HEK293 (cell line): ENCODE measurements around the gene GPR162.
A peak's percentile ranks its signal among the peaks of the same experiment; 100 is the strongest.

Experiments used
- FEZF1 ChIP-seq: fragments of 450-650 bp; formaldehyde crosslinking; IDR thresholded peaks from 2 replicates; pipeline ENCODE4 v1.5.1; 2016; ENCODE audit warnings: missing biosample characterization, missing genetic modification characterization
- GLIS1 ChIP-seq: fragments of 450-650 bp; formaldehyde crosslinking; IDR thresholded peaks from 2 replicates; pipeline ENCODE4 v1.5.1; 2016; ENCODE audit warnings: missing biosample characterization, missing genetic modification characterization
- IKZF3 ChIP-seq: fragments of 450-650 bp; IDR thresholded peaks from 2 replicates; pipeline ENCODE4 v1.5.0; 2018; ENCODE audit warnings: missing biosample characterization, mild to moderate bottlenecking, missing genetic modification characterization, moderate library complexity
- MZF1 ChIP-seq: fragments of 450-650 bp; formaldehyde crosslinking; IDR thresholded peaks from 2 replicates; pipeline ENCODE4 v1.5.1; 2017; ENCODE audit warnings: missing biosample characterization, missing genetic modification characterization, borderline replicate concordance
- OSR2 ChIP-seq: fragments of 450-650 bp; formaldehyde crosslinking; IDR thresholded peaks from 2 replicates; pipeline ENCODE4 v1.5.1; 2016; ENCODE audit warnings: missing biosample characterization, missing genetic modification characterization
- PRDM1 ChIP-seq: fragments of 450-650 bp; formaldehyde crosslinking; IDR thresholded peaks from 2 replicates; pipeline ENCODE4; 2016; ENCODE audit warnings: missing biosample characterization, missing genetic modification characterization
- SP3 ChIP-seq: fragments of 450-650 bp; formaldehyde crosslinking; IDR thresholded peaks from 2 replicates; pipeline ENCODE4 v1.5.1; 2016; ENCODE audit warnings: missing biosample characterization, missing genetic modification characterization
- TRIM28 ChIP-seq: IDR thresholded peaks from 2 replicates; pipeline ENCODE4 v1.6.1; 2011; ENCODE audit warnings: low read length, control low read depth, borderline replicate concordance
- WT1 ChIP-seq: fragments of 450-650 bp; formaldehyde crosslinking; IDR thresholded peaks from 2 replicates; pipeline ENCODE4 v1.5.1; 2016; ENCODE audit warnings: missing biosample characterization, missing genetic modification characterization
- ZBTB20 ChIP-seq: fragments of 450-650 bp; formaldehyde crosslinking; IDR thresholded peaks from 2 replicates; pipeline ENCODE4 v1.5.1; 2016; ENCODE audit warnings: missing biosample characterization, missing genetic modification characterization
- ZNF146 ChIP-seq: fragments of 450-650 bp; formaldehyde crosslinking; IDR thresholded peaks from 2 replicates; pipeline ENCODE4 v1.5.1; 2016; ENCODE audit warnings: missing biosample characterization, missing genetic modification characterization
- ZNF2 ChIP-seq: fragments of 450-650 bp; formaldehyde crosslinking; IDR thresholded peaks from 2 replicates; pipeline ENCODE4 v1.5.1; 2016; ENCODE audit warnings: missing biosample characterization, missing genetic modification characterization
- ZNF394 ChIP-seq: fragments of 450-650 bp; formaldehyde crosslinking; IDR thresholded peaks from 2 replicates; pipeline ENCODE4 v1.5.1; 2016; ENCODE audit warnings: missing biosample characterization, missing genetic modification characterization, mild to moderate bottlenecking, moderate library complexity, borderline replicate concordance
- ZNF600 ChIP-seq: fragments of 450-650 bp; formaldehyde crosslinking; IDR thresholded peaks from 2 replicates; pipeline ENCODE4 v1.5.1; 2016; ENCODE audit warnings: missing biosample characterization, missing genetic modification characterization
- ZNF621 ChIP-seq: fragments of 450-650 bp; formaldehyde crosslinking; IDR thresholded peaks from 2 replicates; pipeline ENCODE4 v1.5.1; 2017; ENCODE audit warnings: missing biosample characterization, missing genetic modification characterization
- ZNF670 ChIP-seq: fragments of 450-650 bp; formaldehyde crosslinking; IDR thresholded peaks from 2 replicates; pipeline ENCODE4 v1.5.1; 2016; ENCODE audit warnings: missing biosample characterization, missing genetic modification characterization, low read depth
- ZNF76 ChIP-seq: fragments of 450-650 bp; formaldehyde crosslinking; IDR thresholded peaks from 2 replicates; pipeline ENCODE4; 2016; ENCODE audit warnings: low read depth, missing biosample characterization, missing genetic modification characterization, borderline replicate concordance
- ZNF791 ChIP-seq: fragments of 450-650 bp; formaldehyde crosslinking; IDR thresholded peaks from 2 replicates; pipeline ENCODE4 v1.5.1; 2016; ENCODE audit warnings: missing biosample characterization, missing genetic modification characterization
- ZNF843 ChIP-seq: fragments of 450-650 bp; formaldehyde crosslinking; IDR thresholded peaks from 2 replicates; pipeline ENCODE4 v1.5.1; 2016; ENCODE audit warnings: missing biosample characterization, missing genetic modification characterization
- TF ChIP-seq, protein P1 (sequence below): fragments of 450-650 bp; formaldehyde crosslinking; IDR thresholded peaks from 2 replicates; pipeline ENCODE4 v1.5.1; 2016; ENCODE audit warnings: missing biosample characterization, missing genetic modification characterization
- TF ChIP-seq, protein P2 (sequence below): fragments of 450-650 bp; formaldehyde crosslinking; IDR thresholded peaks from 2 replicates; pipeline ENCODE4 v1.5.1; 2017; ENCODE audit warnings: missing biosample characterization, missing genetic modification characterization
- TF ChIP-seq, protein P3 (sequence below): fragments of 450-650 bp; formaldehyde crosslinking; IDR thresholded peaks from 2 replicates; pipeline ENCODE4 v1.5.1; 2017; ENCODE audit warnings: missing biosample characterization, mild to moderate bottlenecking, missing genetic modification characterization, moderate library complexity
- TF ChIP-seq, protein P4 (sequence below): fragments of 450-650 bp; formaldehyde crosslinking; IDR thresholded peaks from 2 replicates; pipeline ENCODE4 v1.5.1; 2016; ENCODE audit warnings: missing biosample characterization, missing genetic modification characterization
- TF ChIP-seq, protein P5 (sequence below): fragments of 450-650 bp; formaldehyde crosslinking; IDR thresholded peaks from 2 replicates; pipeline ENCODE4 v1.5.1; 2016; ENCODE audit warnings: missing biosample characterization, missing genetic modification characterization
- TF ChIP-seq, protein P6 (sequence below): fragments of 450-650 bp; formaldehyde crosslinking; IDR thresholded peaks from 2 replicates; pipeline ENCODE4 v1.5.1; 2016; ENCODE audit warnings: missing biosample characterization, missing genetic modification characterization
- TF ChIP-seq, protein P7 (sequence below): fragments of 450-650 bp; formaldehyde crosslinking; optimal IDR thresholded peaks from 2 replicates; pipeline ENCODE3; 2016; ENCODE audit warnings: missing biosample characterization, mild to moderate bottlenecking, missing genetic modification characterization

GPR162 gene

DNA sequence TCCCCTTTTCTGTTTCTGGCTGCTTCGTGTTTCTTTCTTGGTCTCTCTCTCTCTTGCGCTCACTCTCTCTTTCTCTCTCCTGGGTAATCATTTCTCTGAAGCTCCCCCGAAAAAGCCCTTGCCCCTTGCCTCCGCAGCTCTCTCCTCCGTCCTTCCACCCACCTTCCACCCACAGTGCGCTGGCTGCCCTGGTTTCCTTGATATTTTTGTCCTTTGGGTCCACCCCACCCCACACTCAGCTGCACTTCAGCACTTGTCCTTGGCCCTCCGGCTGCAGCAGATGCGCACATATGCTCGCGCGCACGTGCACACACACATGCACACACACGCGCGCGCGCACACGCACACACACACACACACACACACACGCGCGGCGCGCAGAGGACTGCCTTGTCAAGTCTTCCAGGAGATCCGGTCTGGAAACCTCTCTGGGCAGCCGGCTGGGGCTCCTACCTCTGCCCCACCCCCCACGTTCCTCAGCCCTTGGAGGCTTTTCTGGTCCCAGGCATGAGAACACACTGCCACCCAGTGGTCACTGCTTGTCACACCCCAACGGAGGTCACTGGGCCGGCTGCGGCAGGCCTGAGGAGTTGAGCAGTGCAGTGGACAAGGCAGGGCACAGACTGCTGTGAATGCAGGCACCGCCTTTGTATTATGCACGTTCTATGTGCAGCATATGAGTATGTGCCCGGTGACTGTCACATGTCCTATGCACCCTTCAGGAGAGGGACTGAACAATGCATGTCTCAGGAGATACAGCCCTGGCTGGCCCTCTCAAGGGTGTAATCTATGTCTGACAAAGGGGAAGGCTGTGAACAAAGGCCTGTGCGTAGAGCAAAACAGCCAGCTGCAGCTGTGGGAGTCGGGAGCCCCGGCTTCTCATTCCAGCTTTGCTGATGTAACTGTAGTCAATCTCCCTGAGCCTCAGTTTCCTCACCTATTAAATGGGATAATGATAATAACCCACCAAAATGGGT lies 42.8 kb upstream of the GPR162 start (continued):
- TF ChIP-seq IKZF3 (tag by site-specific recombination) (no peak), OSR2 (tag by site-specific recombination) (no peak), SP3 (tag by site-specific recombination) (peak; percentile 40), ZNF843 (peak; percentile 85), ZNF2 (tag by site-specific recombination) (peak; percentile 99), PRDM1 (peak; percentile 98), ZNF146 (tag by site-specific recombination) (peak; percentile 3; the same call in 1 of the 2 replicates), ZNF600 (tag by site-specific recombination) (peak; percentile 92), GLIS1 (tag by site-specific recombination) (peak; percentile 91), ZNF621 (tag by site-specific recombination) (no peak), ZNF394 (tag by site-specific recombination) (peak; percentile 52; the same call in 1 of the 2 replicates), ZBTB20 (tag by site-specific recombination) (peak; percentile 73; the same call in 1 of the 2 replicates), ZNF670 (tag by site-specific recombination) (no peak), ZNF76 (tag by site-specific recombination) (peak; percentile 72), TRIM28 (peak; percentile 66; the same call in 1 of the 2 replicates), FEZF1 (tag by site-specific recombination) (0 out of 2 replicates have a peak, but pooled peaks have one; percentile 9), MZF1 (tag by site-specific recombination) (no peak), ZNF791 (tag by site-specific recombination) (no peak), WT1 (tag by site-specific recombination) (0 out of 2 replicates have a peak, but pooled peaks have one; percentile 15)
- TF ChIP-seq, protein P1, sequence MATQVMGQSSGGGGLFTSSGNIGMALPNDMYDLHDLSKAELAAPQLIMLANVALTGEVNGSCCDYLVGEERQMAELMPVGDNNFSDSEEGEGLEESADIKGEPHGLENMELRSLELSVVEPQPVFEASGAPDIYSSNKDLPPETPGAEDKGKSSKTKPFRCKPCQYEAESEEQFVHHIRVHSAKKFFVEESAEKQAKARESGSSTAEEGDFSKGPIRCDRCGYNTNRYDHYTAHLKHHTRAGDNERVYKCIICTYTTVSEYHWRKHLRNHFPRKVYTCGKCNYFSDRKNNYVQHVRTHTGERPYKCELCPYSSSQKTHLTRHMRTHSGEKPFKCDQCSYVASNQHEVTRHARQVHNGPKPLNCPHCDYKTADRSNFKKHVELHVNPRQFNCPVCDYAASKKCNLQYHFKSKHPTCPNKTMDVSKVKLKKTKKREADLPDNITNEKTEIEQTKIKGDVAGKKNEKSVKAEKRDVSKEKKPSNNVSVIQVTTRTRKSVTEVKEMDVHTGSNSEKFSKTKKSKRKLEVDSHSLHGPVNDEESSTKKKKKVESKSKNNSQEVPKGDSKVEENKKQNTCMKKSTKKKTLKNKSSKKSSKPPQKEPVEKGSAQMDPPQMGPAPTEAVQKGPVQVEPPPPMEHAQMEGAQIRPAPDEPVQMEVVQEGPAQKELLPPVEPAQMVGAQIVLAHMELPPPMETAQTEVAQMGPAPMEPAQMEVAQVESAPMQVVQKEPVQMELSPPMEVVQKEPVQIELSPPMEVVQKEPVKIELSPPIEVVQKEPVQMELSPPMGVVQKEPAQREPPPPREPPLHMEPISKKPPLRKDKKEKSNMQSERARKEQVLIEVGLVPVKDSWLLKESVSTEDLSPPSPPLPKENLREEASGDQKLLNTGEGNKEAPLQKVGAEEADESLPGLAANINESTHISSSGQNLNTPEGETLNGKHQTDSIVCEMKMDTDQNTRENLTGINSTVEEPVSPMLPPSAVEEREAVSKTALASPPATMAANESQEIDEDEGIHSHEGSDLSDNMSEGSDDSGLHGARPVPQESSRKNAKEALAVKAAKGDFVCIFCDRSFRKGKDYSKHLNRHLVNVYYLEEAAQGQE (tag by site-specific recombination), result peak; percentile 78
- TF ChIP-seq, protein P2, sequence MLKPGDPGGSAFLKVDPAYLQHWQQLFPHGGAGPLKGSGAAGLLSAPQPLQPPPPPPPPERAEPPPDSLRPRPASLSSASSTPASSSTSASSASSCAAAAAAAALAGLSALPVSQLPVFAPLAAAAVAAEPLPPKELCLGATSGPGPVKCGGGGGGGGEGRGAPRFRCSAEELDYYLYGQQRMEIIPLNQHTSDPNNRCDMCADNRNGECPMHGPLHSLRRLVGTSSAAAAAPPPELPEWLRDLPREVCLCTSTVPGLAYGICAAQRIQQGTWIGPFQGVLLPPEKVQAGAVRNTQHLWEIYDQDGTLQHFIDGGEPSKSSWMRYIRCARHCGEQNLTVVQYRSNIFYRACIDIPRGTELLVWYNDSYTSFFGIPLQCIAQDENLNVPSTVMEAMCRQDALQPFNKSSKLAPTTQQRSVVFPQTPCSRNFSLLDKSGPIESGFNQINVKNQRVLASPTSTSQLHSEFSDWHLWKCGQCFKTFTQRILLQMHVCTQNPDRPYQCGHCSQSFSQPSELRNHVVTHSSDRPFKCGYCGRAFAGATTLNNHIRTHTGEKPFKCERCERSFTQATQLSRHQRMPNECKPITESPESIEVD (tag by site-specific recombination), result no peak
- TF ChIP-seq, protein P3, sequence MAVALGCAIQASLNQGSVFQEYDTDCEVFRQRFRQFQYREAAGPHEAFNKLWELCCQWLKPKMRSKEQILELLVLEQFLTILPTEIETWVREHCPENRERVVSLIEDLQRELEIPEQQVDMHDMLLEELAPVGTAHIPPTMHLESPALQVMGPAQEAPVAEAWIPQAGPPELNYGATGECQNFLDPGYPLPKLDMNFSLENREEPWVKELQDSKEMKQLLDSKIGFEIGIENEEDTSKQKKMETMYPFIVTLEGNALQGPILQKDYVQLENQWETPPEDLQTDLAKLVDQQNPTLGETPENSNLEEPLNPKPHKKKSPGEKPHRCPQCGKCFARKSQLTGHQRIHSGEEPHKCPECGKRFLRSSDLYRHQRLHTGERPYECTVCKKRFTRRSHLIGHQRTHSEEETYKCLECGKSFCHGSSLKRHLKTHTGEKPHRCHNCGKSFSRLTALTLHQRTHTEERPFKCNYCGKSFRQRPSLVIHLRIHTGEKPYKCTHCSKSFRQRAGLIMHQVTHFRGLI, result 0 out of 2 replicates have a peak, but pooled peaks have one; percentile 40
- TF ChIP-seq, protein P4, sequence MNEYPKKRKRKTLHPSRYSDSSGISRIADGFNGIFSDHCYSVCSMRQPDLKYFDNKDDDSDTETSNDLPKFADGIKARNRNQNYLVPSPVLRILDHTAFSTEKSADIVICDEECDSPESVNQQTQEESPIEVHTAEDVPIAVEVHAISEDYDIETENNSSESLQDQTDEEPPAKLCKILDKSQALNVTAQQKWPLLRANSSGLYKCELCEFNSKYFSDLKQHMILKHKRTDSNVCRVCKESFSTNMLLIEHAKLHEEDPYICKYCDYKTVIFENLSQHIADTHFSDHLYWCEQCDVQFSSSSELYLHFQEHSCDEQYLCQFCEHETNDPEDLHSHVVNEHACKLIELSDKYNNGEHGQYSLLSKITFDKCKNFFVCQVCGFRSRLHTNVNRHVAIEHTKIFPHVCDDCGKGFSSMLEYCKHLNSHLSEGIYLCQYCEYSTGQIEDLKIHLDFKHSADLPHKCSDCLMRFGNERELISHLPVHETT (tag by site-specific recombination), result peak; percentile 73
- TF ChIP-seq, protein P5, sequence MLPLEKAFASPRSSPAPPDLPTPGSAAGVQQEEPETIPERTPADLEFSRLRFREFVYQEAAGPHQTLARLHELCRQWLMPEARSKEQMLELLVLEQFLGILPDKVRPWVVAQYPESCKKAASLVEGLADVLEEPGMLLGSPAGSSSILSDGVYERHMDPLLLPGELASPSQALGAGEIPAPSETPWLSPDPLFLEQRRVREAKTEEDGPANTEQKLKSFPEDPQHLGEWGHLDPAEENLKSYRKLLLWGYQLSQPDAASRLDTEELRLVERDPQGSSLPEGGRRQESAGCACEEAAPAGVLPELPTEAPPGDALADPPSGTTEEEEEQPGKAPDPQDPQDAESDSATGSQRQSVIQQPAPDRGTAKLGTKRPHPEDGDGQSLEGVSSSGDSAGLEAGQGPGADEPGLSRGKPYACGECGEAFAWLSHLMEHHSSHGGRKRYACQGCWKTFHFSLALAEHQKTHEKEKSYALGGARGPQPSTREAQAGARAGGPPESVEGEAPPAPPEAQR, result peak; percentile 82
- TF ChIP-seq, protein P6, sequence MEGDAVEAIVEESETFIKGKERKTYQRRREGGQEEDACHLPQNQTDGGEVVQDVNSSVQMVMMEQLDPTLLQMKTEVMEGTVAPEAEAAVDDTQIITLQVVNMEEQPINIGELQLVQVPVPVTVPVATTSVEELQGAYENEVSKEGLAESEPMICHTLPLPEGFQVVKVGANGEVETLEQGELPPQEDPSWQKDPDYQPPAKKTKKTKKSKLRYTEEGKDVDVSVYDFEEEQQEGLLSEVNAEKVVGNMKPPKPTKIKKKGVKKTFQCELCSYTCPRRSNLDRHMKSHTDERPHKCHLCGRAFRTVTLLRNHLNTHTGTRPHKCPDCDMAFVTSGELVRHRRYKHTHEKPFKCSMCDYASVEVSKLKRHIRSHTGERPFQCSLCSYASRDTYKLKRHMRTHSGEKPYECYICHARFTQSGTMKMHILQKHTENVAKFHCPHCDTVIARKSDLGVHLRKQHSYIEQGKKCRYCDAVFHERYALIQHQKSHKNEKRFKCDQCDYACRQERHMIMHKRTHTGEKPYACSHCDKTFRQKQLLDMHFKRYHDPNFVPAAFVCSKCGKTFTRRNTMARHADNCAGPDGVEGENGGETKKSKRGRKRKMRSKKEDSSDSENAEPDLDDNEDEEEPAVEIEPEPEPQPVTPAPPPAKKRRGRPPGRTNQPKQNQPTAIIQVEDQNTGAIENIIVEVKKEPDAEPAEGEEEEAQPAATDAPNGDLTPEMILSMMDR (tag by site-specific recombination), result peak; percentile 99
- TF ChIP-seq, protein P7, sequence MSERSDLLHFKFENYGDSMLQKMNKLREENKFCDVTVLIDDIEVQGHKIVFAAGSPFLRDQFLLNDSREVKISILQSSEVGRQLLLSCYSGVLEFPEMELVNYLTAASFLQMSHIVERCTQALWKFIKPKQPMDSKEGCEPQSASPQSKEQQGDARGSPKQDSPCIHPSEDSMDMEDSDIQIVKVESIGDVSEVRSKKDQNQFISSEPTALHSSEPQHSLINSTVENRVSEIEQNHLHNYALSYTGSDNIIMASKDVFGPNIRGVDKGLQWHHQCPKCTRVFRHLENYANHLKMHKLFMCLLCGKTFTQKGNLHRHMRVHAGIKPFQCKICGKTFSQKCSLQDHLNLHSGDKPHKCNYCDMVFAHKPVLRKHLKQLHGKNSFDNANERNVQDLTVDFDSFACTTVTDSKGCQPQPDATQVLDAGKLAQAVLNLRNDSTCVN (tag by site-specific recombination), result peak; percentile 100
